Measurements from ENCODE around the gene NHP2. TPM values are rescaled to one million over a fixed set of nuclear protein-coding genes. Genes with fewer than 3 reads are reported as not detected.
A peak's percentile ranks its signal among the peaks of the same experiment; 100 is the strongest.

NHP2 gene
- total RNA-seq, 1 donor from 2014 or later, result 149 TPM

GRCh38 chr5:178147406-178147805 lies 6.3 kb downstream of the NHP2 start:
- H3K9me3 Mint-ChIP-seq (ENCODE audit: unreplicated experiment), result no peaks in the 10 kb centered on the region
- H3K27me3 Mint-ChIP-seq (ENCODE audit: low read depth, unreplicated experiment), result no peaks in the 10 kb centered on the region
- peaks cover 15% of the 10 kb centered on the region for H3K36me3 Mint-ChIP-seq (ENCODE audit: low read depth, unreplicated experiment)

DNA sequence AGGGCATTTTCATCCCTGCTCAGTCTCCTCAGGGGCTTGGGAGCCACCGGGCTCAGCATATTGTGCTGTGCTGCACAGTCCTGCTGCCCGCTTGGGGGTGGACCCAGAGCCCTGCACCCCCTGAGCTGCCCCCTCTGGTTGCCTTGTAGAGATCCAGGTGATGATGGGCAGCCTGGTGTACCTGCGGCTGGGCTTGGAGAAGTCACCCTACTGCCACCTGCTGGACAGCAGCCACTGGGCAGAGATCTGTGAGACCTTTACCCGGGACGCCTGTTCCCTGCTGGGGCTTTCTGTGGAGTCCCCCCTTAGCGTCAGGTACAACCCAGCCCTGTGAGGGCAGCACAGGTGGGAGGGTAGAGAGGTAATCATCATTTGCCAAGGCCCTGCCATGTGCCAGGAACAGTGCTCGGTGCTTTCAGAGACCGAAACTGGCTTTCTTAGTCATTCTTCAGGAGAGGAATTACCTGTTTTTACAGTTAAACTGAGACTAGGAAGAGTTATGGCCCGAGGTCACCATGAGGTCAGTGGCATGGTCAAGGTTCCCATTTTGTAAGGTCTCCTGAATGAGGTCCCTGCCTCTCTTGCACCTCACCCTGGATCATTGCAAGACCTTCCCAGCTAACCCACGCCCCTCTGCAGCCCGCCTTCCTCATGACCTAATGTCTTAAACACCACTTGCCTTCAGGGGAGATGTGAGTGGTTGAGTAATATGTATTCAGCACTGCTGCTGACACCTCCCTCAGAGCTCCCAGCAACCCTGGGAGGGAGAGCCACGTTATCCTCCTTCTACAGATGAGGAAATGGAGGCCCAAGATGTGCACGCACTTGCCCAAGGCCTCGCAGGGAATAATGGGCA lies 7.5 kb downstream of the NHP2 start:
- H3K9me3 ChIP-seq (ENCODE audit: insufficient read depth, low read depth, low read length), result no peaks in the 10 kb centered on the region
- no peak for FAIRE-seq
- no peak overlapping the region for H3K4me3 Mint-ChIP-seq (ENCODE audit: unreplicated experiment)
- H3K27ac Mint-ChIP-seq (ENCODE audit: unreplicated experiment), result no peak overlapping the region
- H3K9ac ChIP-seq (ENCODE audit: low read length), result no peak overlapping the region
- H3K79me2 ChIP-seq (ENCODE audit: insufficient read depth, low read length), result peaks cover 2% of the 10 kb centered on the region
- no peaks in the 10 kb centered on the region for H3K27me3 ChIP-seq (ENCODE audit: insufficient read depth, low read length)
- H3K9me3 Mint-ChIP-seq (ENCODE audit: unreplicated experiment), result no peaks in the 10 kb centered on the region
- no peak overlapping the region for H3K4me2 ChIP-seq (ENCODE audit: low read length)
- H3K36me3 ChIP-seq (ENCODE audit: insufficient read depth, low read length), result peaks cover 45% of the 10 kb centered on the region
- no peak for TF ChIP-seq EZH2 (IDR thresholded peaks at IDR 0.05; ENCODE audit: insufficient read depth, low read length)
- TF ChIP-seq, protein P1, sequence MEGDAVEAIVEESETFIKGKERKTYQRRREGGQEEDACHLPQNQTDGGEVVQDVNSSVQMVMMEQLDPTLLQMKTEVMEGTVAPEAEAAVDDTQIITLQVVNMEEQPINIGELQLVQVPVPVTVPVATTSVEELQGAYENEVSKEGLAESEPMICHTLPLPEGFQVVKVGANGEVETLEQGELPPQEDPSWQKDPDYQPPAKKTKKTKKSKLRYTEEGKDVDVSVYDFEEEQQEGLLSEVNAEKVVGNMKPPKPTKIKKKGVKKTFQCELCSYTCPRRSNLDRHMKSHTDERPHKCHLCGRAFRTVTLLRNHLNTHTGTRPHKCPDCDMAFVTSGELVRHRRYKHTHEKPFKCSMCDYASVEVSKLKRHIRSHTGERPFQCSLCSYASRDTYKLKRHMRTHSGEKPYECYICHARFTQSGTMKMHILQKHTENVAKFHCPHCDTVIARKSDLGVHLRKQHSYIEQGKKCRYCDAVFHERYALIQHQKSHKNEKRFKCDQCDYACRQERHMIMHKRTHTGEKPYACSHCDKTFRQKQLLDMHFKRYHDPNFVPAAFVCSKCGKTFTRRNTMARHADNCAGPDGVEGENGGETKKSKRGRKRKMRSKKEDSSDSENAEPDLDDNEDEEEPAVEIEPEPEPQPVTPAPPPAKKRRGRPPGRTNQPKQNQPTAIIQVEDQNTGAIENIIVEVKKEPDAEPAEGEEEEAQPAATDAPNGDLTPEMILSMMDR (IDR thresholded peaks at IDR 0.05; ENCODE audit: insufficient read depth, low read depth, low read length), result peak; percentile 62
- no peak for DNase-seq (ENCODE audit: low read depth)
- peaks cover 16% of the 10 kb centered on the region for H3K36me3 Mint-ChIP-seq (ENCODE audit: low read depth, unreplicated experiment)
- no peaks in the 10 kb centered on the region for H3K27me3 Mint-ChIP-seq (ENCODE audit: low read depth, unreplicated experiment)
- no peak overlapping the region for H2AFZ ChIP-seq (ENCODE audit: low read depth, low read length)
- H3K27ac ChIP-seq (ENCODE audit: low read depth, low read length), result no peak overlapping the region
- no peaks in the 10 kb centered on the region for H3K4me1 ChIP-seq (ENCODE audit: insufficient read depth, low read length)
- peaks cover 3% of the 10 kb centered on the region for H3K4me1 Mint-ChIP-seq (ENCODE audit: low read depth, unreplicated experiment)
- H4K20me1 ChIP-seq (ENCODE audit: insufficient read depth, low read length), result peaks cover 38% of the 10 kb centered on the region
- H3K4me3 ChIP-seq (ENCODE audit: insufficient read depth, low read depth, low read length), result no peak overlapping the region

More at GRCh38 chr5:178147406-178147805, 6.3 kb downstream of the NHP2 start:
- Histone ChIP-seq H3K4me1 (ENCODE audit: insufficient read depth, low read length) (peaks cover 1% of the 10 kb centered on the region), H3K27ac (ENCODE audit: low read depth, low read length) (no peak overlapping the region), H3K79me2 (ENCODE audit: insufficient read depth, low read length) (peaks cover 12% of the 10 kb centered on the region), H4K20me1 (ENCODE audit: insufficient read depth, low read length) (peaks cover 34% of the 10 kb centered on the region), H3K27me3 (ENCODE audit: insufficient read depth, low read length) (no peaks in the 10 kb centered on the region), H3K4me2 (ENCODE audit: low read length) (no peak overlapping the region), H2AFZ (ENCODE audit: low read depth, low read length) (no peak overlapping the region), H3K36me3 (ENCODE audit: insufficient read depth, low read length) (peaks cover 46% of the 10 kb centered on the region), H3K9ac (ENCODE audit: low read length) (no peak overlapping the region), H3K4me3 (ENCODE audit: insufficient read depth, low read depth, low read length) (no peak overlapping the region), H3K9me3 (ENCODE audit: insufficient read depth, low read depth, low read length) (no peaks in the 10 kb centered on the region)
- Mint-ChIP-seq H3K27ac (ENCODE audit: unreplicated experiment) (no peak overlapping the region), H3K4me1 (ENCODE audit: low read depth, unreplicated experiment) (peaks cover 5% of the 10 kb centered on the region), H3K4me3 (ENCODE audit: unreplicated experiment) (no peak overlapping the region)
- DNase-seq (ENCODE audit: low read depth) (no peak), FAIRE-seq (no peak)
- no peak for TF ChIP-seq EZH2 (IDR thresholded peaks at IDR 0.05; ENCODE audit: insufficient read depth, low read length)
- TF ChIP-seq, protein P1 (IDR thresholded peaks at IDR 0.05; ENCODE audit: insufficient read depth, low read depth, low read length), result no peak

GRCh38 chr5:178143901-178144300 lies 9.8 kb downstream of the NHP2 start:
- Histone ChIP-seq H3K9me3 (ENCODE audit: insufficient read depth, low read depth, low read length) (no peaks in the 10 kb centered on the region), H3K79me2 (ENCODE audit: insufficient read depth, low read length) (no peaks in the 10 kb centered on the region), H4K20me1 (ENCODE audit: insufficient read depth, low read length) (peaks cover 36% of the 10 kb centered on the region), H3K27ac (ENCODE audit: low read depth, low read length) (no peak overlapping the region), H3K27me3 (ENCODE audit: insufficient read depth, low read length) (no peaks in the 10 kb centered on the region), H3K4me3 (ENCODE audit: insufficient read depth, low read depth, low read length) (no peak overlapping the region), H3K4me2 (ENCODE audit: low read length) (no peak overlapping the region), H2AFZ (ENCODE audit: low read depth, low read length) (no peak overlapping the region), H3K9ac (ENCODE audit: low read length) (no peak overlapping the region), H3K4me1 (ENCODE audit: insufficient read depth, low read length) (no peaks in the 10 kb centered on the region), H3K36me3 (ENCODE audit: insufficient read depth, low read length) (peaks cover 28% of the 10 kb centered on the region)
- TF ChIP-seq, protein P1 (IDR thresholded peaks at IDR 0.05; ENCODE audit: insufficient read depth, low read depth, low read length), result no peak
- TF ChIP-seq EZH2 (IDR thresholded peaks at IDR 0.05; ENCODE audit: insufficient read depth, low read length), result no peak
- Mint-ChIP-seq H3K4me3 (ENCODE audit: unreplicated experiment) (no peak overlapping the region), H3K27me3 (ENCODE audit: low read depth, unreplicated experiment) (no peaks in the 10 kb centered on the region), H3K4me1 (ENCODE audit: low read depth, unreplicated experiment) (peaks cover 3% of the 10 kb centered on the region), H3K9me3 (ENCODE audit: unreplicated experiment) (no peaks in the 10 kb centered on the region), H3K27ac (ENCODE audit: unreplicated experiment) (no peak overlapping the region), H3K36me3 (ENCODE audit: low read depth, unreplicated experiment) (peaks cover 6% of the 10 kb centered on the region)
- DNase-seq (ENCODE audit: low read depth) (no peak), FAIRE-seq (no peak)
